CD4-positive, alpha-beta T cell treated with Interleukin-4 for 1 hour (primary cell): ENCODE measurements around the gene THOC2.
"Not testable (repeated sequence)": the region's sequence is repeated elsewhere in the genome, so short reads cannot be mapped to it uniquely, and the experiment has no call there.

Source experiments
- DNase-seq, 2 donors: peaks; one replicate each; pipeline ENCODE4 v3.0.0-alpha.2; 2020 to 2022

The THOC2 gene

DNA sequence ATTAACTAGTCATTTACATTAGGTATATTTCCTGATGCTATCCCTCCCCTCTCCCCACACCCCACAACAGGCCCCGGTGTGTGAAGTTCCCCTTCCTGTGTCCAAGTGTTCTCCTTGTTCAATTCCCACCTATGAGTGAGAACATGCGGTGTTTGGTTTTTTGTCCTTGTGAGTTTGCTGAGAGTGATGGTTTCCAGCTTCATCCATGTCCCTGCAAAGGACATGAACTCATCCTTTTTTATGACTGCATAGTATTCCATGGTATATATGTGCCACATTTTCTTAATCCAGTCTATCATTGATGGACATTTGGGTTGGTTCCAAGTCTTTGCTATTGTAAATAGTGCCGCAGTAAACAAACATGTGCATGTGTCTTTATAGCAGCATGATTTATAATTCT is 69.1 kb downstream of the THOC2 start:
- not testable (repeated sequence) for DNase-seq

DNA sequence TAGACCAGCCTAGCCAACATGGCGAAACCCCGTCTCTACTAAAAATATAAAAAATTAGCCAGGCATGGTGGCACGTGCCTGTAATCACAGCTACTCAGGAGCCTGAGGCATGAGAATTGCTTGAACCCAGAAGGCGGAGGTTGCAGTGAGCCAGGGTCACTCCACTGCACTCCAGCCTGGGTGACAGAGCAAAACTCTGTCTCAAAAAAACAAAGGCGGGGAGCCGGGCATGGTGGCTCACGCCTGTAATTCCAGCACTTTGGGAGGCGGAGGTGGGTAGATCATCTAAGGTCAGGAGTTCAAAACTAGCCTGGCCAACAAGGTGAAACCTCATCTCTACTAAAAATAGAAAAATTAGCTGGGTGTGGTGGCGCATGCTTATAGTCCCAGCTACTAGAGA is 76.3 kb downstream of the THOC2 start:
- not testable (repeated sequence) for DNase-seq

- DNase-seq: not testable (repeated sequence)
These were observed 84.1 kb downstream of the THOC2 start for GRCh38 chrX:123648811-123649181.

GRCh38 chrX:123648028-123648810 is 84.6 kb downstream of the THOC2 start:
- DNase-seq: peak in 1 of 2 donors; percentile 12

DNA sequence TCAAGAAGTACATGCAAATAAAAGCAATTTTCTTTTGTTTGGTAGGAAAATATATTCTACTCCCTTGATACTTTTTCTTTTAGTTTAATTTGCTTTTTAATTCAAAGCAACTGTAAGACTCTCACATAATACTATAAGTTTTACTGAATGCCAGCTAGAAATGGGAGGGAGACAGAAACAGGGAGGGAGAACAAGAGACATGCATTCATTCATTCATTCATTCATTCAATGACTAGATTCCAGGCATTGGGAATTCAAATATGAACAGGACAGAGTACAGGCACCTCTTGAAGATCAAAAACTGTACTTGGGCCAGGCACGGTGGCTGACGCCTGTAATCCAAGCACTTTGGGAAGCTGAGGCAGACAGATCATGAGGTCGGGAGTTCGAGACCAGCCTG is 85.6 kb downstream of the THOC2 start:
- DNase-seq: no peak

DNA sequence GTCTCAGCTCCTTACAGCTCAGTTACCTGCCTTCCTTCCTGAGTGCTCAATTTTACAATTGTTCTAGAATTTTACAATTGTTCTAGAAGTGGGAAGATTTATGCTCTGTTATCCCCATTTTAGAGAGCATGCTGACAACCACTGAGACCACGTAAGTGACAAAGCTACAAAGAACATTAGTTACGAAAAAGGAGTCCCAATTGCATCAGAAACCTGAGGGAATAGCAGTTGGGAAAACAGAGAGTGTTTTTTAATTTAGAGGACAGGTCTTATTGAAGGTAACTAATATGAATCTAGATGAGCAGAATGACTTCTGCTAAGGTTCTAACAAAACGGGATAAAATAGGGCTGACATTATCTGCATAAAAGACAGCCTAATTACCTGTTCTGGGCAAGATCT is 103.3 kb downstream of the THOC2 start:
- no peak for DNase-seq

DNA sequence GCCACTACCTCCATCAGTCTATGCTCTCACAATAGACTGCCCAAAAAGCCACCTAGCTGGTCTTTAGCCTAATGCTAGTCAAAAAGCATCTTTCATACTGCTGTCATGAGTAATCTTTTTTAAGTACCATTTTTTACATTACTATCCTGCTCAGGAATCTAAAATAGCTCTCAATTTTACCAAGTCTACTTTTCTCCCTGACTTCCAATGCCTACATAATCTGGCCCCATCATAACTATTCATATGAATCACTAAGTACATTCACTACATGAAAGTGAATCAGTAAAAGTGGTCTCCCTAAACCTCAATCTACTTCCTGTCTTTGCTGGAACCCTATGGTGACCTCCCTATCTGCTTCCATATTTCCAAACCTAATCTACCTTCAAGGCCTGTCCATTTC is 105.9 kb downstream of the THOC2 start:
- no peak for DNase-seq

DNA sequence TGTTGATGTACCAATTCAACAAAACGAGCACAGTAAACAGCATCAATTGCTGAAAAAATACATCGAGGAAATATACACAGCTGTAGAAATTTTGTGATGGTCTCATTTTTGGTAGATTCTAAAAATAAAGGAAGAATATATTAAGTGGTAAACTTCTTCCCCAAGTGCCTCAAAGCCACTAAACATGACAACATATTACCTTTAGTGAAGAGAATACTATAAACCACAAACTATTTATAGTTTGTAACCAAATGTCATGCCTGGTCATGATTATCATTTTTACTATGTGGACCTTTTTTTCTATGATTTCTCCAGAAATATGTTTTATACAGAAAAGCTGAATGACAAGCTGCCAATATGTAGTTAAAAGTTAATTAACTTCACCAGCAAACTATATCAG is 106.9 kb downstream of the THOC2 start:
- DNase-seq: no peak

DNA sequence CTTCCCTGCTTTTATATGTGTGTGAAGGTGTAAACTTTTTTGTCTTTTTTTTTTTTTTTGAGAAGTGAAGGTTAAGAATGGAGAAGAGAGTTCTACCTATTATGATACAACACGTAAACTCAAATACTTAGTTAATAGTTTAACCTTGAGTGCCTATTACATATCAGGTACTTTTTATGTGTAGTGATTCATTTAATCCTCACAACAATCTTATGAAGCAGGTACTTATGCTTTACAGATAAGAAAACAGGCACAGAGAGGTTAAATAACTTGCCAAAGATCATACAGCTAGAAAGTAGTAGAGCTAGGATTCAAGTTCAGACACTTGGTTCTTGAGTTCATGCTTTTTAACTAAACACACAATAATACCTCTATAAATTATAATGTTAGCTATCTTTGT is 107.4 kb downstream of the THOC2 start:
- DNase-seq: no peak

DNA sequence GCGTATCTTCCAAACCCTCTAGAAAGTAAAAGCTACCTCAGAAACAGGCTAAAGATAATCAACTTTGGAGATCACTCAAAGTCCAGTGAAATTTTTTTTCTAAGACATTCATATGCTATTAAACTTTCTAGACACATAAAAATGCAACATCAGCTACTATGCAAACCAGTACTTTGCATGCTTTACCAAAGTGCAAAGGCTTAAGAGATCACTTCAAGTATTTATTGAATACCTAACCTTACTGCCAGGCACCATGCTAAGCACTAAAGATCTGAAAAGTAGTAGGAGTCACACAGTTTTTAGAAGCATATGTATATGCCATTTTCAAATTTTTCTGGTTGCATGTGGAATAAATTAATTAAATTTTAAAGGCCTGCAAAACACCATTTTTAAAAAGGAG is 115.8 kb downstream of the THOC2 start:
- no peak for DNase-seq

GRCh38 chrX:123610915-123611314 is 121.9 kb downstream of the THOC2 start:
- no peak for DNase-seq

DNA sequence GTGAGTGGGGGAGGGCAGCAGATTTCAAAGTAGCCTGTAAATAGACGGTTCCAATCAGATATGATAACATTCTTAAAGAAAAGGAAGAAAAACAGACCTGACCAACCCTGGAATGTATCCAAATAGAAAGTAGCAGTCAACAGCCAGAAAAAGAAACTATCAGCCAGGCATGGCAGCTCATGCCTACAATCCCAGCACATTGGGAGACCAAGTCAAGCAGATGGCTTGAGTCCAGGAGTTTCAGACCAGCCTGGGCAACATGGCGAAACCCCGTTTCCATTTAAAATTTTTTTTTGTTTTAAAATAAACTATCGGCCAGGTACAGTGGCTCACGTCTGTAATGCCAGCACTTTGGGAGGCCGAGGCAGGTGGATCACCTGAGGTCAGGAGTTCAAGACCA is 125.0 kb downstream of the THOC2 start:
- no peak for DNase-seq

- DNase-seq: no peak
These were observed 125.6 kb downstream of the THOC2 start for GRCh38 chrX:123607270-123607669.

GRCh38 chrX:123603491-123603890 is 129.4 kb downstream of the THOC2 start:
- no peak for DNase-seq

DNA sequence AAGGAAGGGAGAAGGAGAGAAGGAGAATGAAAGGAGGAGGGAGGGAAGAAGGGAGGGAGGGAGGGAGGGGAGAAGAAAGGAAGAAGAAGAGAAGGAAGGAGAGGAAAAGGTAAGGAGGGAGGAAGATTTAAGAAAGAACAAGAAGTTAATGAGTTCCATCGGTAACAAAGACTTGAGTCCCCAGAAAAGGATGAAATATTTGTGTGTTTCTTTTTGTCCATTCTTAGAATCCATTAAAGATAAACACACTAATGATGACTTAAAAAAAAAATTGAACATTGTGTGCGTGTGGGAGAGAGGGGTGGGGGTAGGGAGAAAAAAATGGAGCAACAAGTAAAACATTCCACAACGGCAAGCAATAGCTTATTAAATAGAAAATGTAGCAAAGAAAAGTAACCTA is 131.4 kb downstream of the THOC2 start:
- no peak for DNase-seq

DNA sequence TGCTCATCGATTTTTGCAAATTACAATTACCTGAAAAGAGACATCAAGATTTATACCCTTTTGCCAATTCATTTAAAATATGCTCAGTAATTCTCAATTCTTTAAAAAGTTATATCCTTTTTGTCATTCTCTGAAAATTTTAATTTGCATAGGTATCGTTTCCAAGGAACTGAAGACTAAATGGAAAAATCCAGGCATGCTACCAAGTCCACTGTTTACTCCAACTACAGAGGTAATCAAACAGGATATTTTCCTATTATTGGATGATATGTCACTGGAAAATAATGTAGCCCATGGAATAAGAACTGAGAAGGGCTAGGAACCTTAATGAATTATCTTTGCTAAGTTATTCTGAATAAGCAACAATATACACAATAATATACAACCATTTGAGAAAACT is 132.7 kb downstream of the THOC2 start:
- no peak for DNase-seq

- no peak for DNase-seq
These were observed 141.9 kb downstream of the THOC2 start for GRCh38 chrX:123590842-123591486.

- no peak for DNase-seq
These were observed 144.1 kb downstream of the THOC2 start for GRCh38 chrX:123588723-123589122.

DNA sequence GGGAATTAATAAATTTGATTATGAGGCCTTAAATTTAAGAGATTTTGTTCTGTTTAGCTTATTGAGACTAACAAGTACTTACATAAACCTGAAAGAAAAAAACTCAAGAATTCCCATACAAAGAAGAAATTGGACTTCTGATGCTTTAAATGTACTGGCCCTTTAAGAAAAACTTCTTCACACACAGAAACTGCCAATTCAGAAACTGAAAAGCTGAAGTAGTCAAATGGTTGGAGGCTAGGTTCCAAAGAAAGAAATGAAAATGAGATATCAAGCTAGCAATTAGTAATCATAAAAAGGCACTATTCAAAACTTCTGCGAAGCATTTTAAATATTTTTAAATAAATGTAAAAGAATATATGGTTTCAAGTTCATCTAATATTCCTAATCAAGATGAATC is 151.3 kb downstream of the THOC2 start:
- DNase-seq: no peak

GRCh38 chrX:123580792-123581191 is 152.1 kb downstream of the THOC2 start:
- no peak for DNase-seq

- DNase-seq: not testable (repeated sequence)
These were observed 158.8 kb downstream of the THOC2 start for GRCh38 chrX:123574027-123574426.

GRCh38 chrX:123570011-123570590 is 162.8 kb downstream of the THOC2 start:
- no peak for DNase-seq

DNA sequence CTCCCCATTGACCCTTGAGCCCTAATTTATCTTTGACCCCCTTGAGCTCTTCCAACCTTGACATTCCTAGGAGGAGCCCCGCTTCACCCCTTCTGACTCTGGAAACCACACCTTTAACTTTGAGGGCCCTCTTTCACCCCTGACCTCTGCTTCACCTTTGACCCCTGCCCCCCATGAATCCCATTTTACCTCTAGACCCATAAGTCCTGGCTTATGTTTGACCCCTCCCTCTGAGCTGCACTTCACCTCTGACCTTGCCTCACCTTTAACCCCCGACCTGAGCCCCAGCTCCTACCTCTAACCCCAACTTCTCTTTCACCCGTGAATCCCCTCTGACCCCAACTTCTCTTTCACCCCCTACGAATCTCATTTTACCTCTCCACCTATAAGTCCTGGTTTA is 169.7 kb downstream of the THOC2 start:
- no peak for DNase-seq
